Measurements from ENCODE around the gene NAT14. TPM values are rescaled to one million over a fixed set of nuclear protein-coding genes. Genes with fewer than 3 reads are reported as not detected.

Gene NAT14
- total and polyA plus RNA-seq, 2 of the 8 experiments (the other 6 are each of a cell fraction or from before 2014, with no cell fraction given), result 47.1 to 71.2 TPM

GRCh38 chr19:55490478-55491432 is 5.8 kb downstream of the NAT14 start:
- DNase-seq (ENCODE audit: low read depth in 1 of 2, low spot score in 2 of 2) (no peak), FAIRE-seq (no peak)
- Histone ChIP-seq H4K8ac (ENCODE audit: extremely low read depth, insufficient read depth, low read length) (peak overlapping the region; percentile 40), H3K14ac (ENCODE audit: insufficient read length) (no peak overlapping the region), H3K27ac (ENCODE audit: low read depth, low read length) (no peak overlapping the region), H3K56ac (replicated peaks; ENCODE audit: insufficient read length, low read depth, low read length) (no peak overlapping the region), H2AK5ac (ENCODE audit: low read depth, low read length) (no peak overlapping the region), H3K4me3 (ENCODE audit: extremely low read depth in 1 of 4, insufficient read depth in 2 of 4, low read depth in 3 of 4, low read length in 4 of 4) (no peak overlapping the region), H3K4me1 (replicated peaks in 1 of 4; ENCODE audit: control insufficient read depth in 3 of 4, insufficient read depth in 4 of 4, low read length in 3 of 4) (peaks cover 0 to 43% (median 28%) of the 10 kb centered on the region in 4 experiments; a peak in 6 of 7 replicates), H3K9me3 (ENCODE audit: insufficient read depth in 2 of 2, low read depth in 1 of 2, low read length in 1 of 2) (no peaks in the 10 kb centered on the region), H2BK5ac (ENCODE audit: low read depth, low read length) (no peak overlapping the region), H4K5ac (ENCODE audit: insufficient read length, low read depth, low read length) (no peak overlapping the region), H3K4me2 (ENCODE audit: insufficient read depth in 1 of 2, low read depth in 2 of 2, low read length in 2 of 2) (no peak overlapping the region), H2BK120ac (replicated peaks; ENCODE audit: low read depth, low read length) (no peak overlapping the region), H2BK12ac (ENCODE audit: low read depth, low read length) (peak overlapping the region; percentile 39; the same call in 1 of the 2 replicates), H3K9ac (replicated peaks in 1 of 4; ENCODE audit: extremely low read depth in 1 of 4, low read depth in 3 of 4, low read length in 3 of 4) (no peak overlapping the region; a peak in 1 of 7 replicates), H3K23me2 (ENCODE audit: low read depth, low read length) (peaks cover 3% of the 10 kb centered on the region), H4K91ac (replicated peaks; ENCODE audit: insufficient read length, low read length) (no peak overlapping the region), H3K36me3 (ENCODE audit: control insufficient read depth in 2 of 4, insufficient read depth in 4 of 4, low read length in 3 of 4) (no peaks in the 10 kb centered on the region; a peak in 1 of 8 replicates), H3K79me2 (ENCODE audit: control insufficient read depth in 1 of 2, insufficient read depth in 2 of 2, low read length in 2 of 2) (peaks cover 0 to 5% of the 10 kb centered on the region in 2 experiments; a peak in 1 of 4 replicates), H3K23ac (ENCODE audit: insufficient read length) (no peak overlapping the region), H3K79me1 (ENCODE audit: low read depth, low read length) (peaks cover 4% of the 10 kb centered on the region; the same call in 1 of the 2 replicates), H3K27me3 (replicated peaks in 1 of 4; ENCODE audit: control insufficient read depth in 3 of 4, extremely low read depth in 1 of 4, insufficient read depth in 3 of 4, low read length in 3 of 4) (no peaks in the 10 kb centered on the region; a peak in 2 of 7 replicates), H2BK15ac (ENCODE audit: low read length) (no peak overlapping the region), H2BK20ac (ENCODE audit: low read length) (no peak overlapping the region), H4K20me1 (replicated peaks in 1 of 2; ENCODE audit: control insufficient read depth in 1 of 2, insufficient read depth in 2 of 2, low read length in 2 of 2) (peaks cover 0 to 4% of the 10 kb centered on the region in 2 experiments), H3K18ac (ENCODE audit: extremely low read depth, low read length) (no peak overlapping the region; the same call in 1 of the 2 replicates), H3K4ac (replicated peaks; ENCODE audit: insufficient read length, low read depth, low read length) (no peak overlapping the region), H2AFZ (ENCODE audit: low read length) (no peak overlapping the region)
- POLR2A ChIA-PET (ENCODE audit: partially characterized antibody), result interaction anchor here (0.8 to 7.5 kb wide), 4 partner anchors 7 to 83 kb away, joined by 3 to 57 read pairs (median 15); partner anchors contain the start of genes NAT14, UBE2S and ZNF628
- CTCF ChIA-PET (ENCODE audit: partially characterized antibody), result interaction anchor here (0.7 to 3.0 kb wide), 5 partner anchors 8 to 198 kb away, joined by 3 to 17 read pairs (median 6); no protein-coding TSS in a partner anchor
- 88% methylated on average over 46 of the region's 52 CpGs; no CpG with 5 or more reads in 1 of the 2 experiments for WGBS, 2 experiments (ENCODE audit: extremely low coverage in 1 of 2, insufficient coverage in 1 of 2, insufficient read length in 1 of 2, insufficient replicate concordance in 2 of 2, low coverage in 1 of 2, low lambda C conversion rate in 2 of 2, missing lambda C conversion rate in 1 of 2)
- TF ChIP-seq CTCF (IDR thresholded peaks at IDR 0.05; ENCODE audit: control extremely low read depth in 1 of 3, insufficient read depth in 1 of 3, low read depth in 1 of 3, low read length in 3 of 3) (no peak), POU5F1 (IDR thresholded peaks at IDR 0.05; ENCODE audit: low read depth, low read length) (no peak), POLR2AphosphoS5 (IDR thresholded peaks at IDR 0.05; ENCODE audit: low read depth, low read length) (no peak), JUN (IDR thresholded peaks at IDR 0.05; ENCODE audit: low read depth, low read length) (no peak), EGR1 (IDR thresholded peaks at IDR 0.05; ENCODE audit: borderline replicate concordance, low read depth, low read length) (no peak), TEAD4 (IDR thresholded peaks at IDR 0.05; ENCODE audit: low read depth, low read length) (no peak), KDM1A (IDR thresholded peaks at IDR 0.05; ENCODE audit: borderline replicate concordance, low read length) (no peak), GABPA (IDR thresholded peaks at IDR 0.05; ENCODE audit: borderline replicate concordance, insufficient read depth, low read length) (no peak)
